GM06990 (cell line): ENCODE results near the gene BCAS3.
"Not testable (repeated sequence)": the region's sequence is repeated elsewhere in the genome, so short reads cannot be mapped to it uniquely, and the experiment has no call there.

Experiments used
- DNase-seq: peaks from one replicate; pipeline ENCODE4 v3.0.0-alpha.2; 2011; ENCODE audit not compliant: insufficient read length; ENCODE audit errors: extremely low read depth
- H3K27me3 ChIP-seq: replicated peaks from 2 replicates; pipeline ENCODE4 v1.6.0; 2011; ENCODE audit warnings: low read length; ENCODE audit not compliant: control insufficient read depth, insufficient read depth
- H3K36me3 ChIP-seq: 2 replicates; pipeline ENCODE4 v1.5.1; 2011; ENCODE audit warnings: low read length; ENCODE audit not compliant: control insufficient read depth, insufficient read depth
- H3K4me3 ChIP-seq: replicated peaks from 2 replicates; pipeline ENCODE4 v1.5.1; 2011; ENCODE audit warnings: low read depth, mild to moderate bottlenecking, control low read depth, low read length
- TF ChIP-seq, protein P1 (sequence below): IDR thresholded peaks from 2 replicates; pipeline ENCODE4 v1.5.1; 2011; ENCODE audit warnings: low read length, control low read depth, mild to moderate bottlenecking, inconsistent platforms; ENCODE audit not compliant: insufficient read depth, poor library complexity, severe bottlenecking

The BCAS3 gene

DNA sequence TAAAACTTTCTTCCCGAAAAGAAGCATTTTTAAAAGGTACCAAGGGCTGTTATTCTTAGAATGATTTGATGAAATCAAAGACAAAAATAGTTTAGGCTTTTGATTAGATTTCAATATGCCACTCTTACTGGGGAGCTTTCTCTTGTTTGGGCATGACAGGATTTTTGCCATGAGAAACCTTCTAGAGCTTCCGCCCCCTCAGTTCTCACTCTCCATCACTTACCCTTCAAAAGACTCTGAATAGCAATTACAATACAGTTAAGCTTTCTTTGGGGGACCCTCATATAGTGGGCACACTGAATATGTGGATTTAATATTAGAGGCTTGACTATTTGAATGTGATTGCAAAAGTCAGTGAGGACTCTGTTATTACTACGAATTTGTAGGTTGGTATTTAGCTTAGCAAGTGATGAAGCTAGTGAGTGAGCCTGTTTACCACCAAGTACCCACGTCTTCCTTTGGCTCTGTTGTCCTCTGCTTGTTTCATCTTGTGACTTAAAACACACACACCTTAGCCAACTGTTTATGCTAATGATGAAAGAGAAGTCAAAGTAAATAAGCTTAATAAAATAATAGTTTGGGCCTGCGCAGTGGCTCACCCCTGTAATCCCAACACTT lies 563.3 kb downstream of the BCAS3 start:
- Histone ChIP-seq H3K36me3 (no peaks in the 10 kb centered on the region), H3K27me3 (no peaks in the 10 kb centered on the region), H3K4me3 (no peak overlapping the region)
- TF ChIP-seq, protein P1, sequence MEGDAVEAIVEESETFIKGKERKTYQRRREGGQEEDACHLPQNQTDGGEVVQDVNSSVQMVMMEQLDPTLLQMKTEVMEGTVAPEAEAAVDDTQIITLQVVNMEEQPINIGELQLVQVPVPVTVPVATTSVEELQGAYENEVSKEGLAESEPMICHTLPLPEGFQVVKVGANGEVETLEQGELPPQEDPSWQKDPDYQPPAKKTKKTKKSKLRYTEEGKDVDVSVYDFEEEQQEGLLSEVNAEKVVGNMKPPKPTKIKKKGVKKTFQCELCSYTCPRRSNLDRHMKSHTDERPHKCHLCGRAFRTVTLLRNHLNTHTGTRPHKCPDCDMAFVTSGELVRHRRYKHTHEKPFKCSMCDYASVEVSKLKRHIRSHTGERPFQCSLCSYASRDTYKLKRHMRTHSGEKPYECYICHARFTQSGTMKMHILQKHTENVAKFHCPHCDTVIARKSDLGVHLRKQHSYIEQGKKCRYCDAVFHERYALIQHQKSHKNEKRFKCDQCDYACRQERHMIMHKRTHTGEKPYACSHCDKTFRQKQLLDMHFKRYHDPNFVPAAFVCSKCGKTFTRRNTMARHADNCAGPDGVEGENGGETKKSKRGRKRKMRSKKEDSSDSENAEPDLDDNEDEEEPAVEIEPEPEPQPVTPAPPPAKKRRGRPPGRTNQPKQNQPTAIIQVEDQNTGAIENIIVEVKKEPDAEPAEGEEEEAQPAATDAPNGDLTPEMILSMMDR = no peak
- no peak for DNase-seq

DNA sequence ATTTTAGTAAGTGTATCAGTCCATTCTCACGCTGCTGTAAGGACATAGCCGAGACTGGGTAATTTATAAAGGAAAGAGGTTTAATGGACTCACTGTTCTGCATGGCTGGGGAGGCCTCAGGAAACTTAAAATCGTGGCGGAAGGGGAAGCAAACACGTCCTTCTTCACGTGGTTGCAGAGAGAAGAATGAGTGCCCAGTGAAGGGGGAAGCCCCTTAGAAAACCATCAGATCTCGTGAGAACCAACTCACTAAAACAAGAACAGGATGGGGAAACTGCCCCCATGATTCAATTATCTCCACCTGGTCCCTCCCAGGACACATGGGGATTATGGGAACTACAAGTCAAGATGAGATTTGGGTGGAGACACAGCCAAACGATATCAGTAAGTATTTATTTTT lies 567.3 kb downstream of the BCAS3 start:
- not testable (repeated sequence) for H3K27me3 ChIP-seq, H3K36me3 ChIP-seq, H3K4me3 ChIP-seq, DNase-seq

DNA sequence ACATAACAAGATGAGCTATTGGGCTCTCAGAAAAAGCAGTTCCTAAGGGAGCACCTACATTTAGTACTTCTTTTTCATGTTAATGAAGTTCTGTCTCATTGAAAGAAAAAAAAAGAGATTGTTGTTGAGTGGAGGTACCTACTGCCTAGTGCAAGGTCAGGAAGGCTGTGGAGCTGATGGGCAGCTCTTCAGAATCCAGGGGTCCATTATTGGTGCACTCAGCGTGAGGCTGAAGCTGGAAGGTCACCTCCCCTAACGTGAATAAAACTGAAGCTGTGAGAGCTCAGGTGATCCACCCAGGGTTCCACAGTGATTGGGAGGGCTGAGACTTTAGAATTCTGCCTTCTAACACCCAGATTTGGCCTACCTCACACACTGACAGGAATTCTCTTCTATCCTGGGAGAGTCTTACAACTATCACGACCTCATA lies 568.1 kb downstream of the BCAS3 start:
- no peaks in the 10 kb centered on the region for H3K27me3 ChIP-seq
- no peaks in the 10 kb centered on the region for H3K36me3 ChIP-seq
- TF ChIP-seq, protein P1 = no peak
- no peak for DNase-seq
- no peak overlapping the region for H3K4me3 ChIP-seq

DNA sequence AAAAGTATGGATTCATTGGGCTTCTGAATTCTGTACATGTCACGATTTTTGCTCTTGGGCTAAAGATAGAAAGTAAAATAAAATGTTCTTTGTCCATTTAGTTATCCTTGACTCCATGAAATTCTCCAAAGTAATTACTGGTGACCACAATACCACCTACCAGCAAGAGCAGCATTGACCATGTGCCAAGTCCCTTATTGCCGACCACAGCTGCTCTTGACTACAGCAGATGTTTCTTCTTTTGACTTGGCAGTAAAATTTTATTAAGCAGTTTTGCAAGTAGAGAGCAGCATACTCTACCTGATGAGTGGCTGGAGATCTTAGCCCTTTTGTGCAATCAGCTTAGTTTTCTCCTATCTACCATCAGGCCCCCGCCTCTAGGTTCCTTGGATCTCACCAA lies 569.8 kb downstream of the BCAS3 start:
- Histone ChIP-seq H3K36me3 (no peaks in the 10 kb centered on the region), H3K4me3 (no peak overlapping the region), H3K27me3 (no peaks in the 10 kb centered on the region)
- TF ChIP-seq, protein P1 = no peak
- DNase-seq = no peak

DNA sequence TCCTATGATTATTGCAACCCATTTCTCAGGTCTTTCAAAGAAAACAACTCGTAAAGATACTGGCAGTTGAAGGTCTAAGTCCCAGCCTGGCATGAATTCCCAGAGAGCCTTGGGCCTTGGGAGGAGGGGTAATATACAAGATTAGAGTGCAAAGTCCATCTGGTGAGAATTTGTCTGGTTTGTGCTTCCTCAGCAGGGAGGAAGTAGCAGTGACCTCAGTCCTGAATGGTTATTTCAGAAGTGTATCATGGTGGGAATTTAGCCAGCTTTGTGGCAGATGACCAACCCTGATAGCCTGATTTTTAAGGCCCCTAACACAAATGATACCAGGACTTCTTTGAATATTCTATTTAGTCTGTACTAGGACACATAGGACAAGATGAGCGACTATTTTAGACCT lies 570.7 kb downstream of the BCAS3 start:
- Histone ChIP-seq H3K36me3 (no peaks in the 10 kb centered on the region), H3K4me3 (no peak overlapping the region), H3K27me3 (no peaks in the 10 kb centered on the region)
- no peak for DNase-seq
- TF ChIP-seq, protein P1 = no peak

DNA sequence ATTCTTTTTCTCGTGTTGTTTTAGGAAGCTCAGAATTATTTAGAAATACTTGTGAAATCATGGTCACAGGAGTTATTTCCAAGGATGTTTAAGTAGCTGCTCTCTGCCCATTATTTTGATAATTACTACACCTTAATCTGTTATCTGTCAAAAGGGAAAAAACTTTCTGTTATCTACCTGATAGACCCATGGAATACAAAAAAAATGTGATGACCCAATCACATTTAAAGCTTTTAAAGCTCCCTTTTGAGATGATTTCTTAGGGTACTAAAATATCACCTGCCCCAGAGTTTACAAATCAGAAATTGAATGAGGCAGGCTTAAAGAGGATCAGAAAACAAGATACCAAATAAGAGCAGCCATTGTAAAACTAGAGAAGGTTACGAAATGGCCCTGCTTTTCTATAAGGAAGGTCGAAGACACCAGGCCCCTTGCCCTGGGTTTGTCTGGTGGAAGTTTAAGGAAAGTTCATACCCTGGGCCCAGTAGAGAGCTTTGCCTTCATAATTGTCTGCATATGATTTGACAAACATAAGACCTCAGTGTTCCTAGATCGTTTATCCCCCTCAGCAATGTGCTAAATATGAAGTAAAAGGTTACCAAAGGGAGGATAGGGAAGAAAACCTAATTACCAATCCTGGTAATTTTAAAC lies 572.1 kb downstream of the BCAS3 start:
- Histone ChIP-seq H3K27me3 (no peaks in the 10 kb centered on the region), H3K4me3 (no peak overlapping the region), H3K36me3 (no peaks in the 10 kb centered on the region)
- TF ChIP-seq, protein P1 = no peak
- DNase-seq = no peak
